HG02840 (cell line): ENCODE results near the gene TSGA10IP.
A peak's percentile ranks its signal among the peaks of the same experiment; 100 is the strongest.

Experiments
- ATAC-seq: cut with Tn5 transposase; IDR thresholded peaks from one replicate; pipeline ENCODE4 v1.9.1; 2021; ENCODE audit warnings: mild to moderate bottlenecking, moderate library complexity, moderate number of reproducible peaks; ENCODE audit not compliant: unreplicated experiment, low FRiP score

The TSGA10IP gene

DNA sequence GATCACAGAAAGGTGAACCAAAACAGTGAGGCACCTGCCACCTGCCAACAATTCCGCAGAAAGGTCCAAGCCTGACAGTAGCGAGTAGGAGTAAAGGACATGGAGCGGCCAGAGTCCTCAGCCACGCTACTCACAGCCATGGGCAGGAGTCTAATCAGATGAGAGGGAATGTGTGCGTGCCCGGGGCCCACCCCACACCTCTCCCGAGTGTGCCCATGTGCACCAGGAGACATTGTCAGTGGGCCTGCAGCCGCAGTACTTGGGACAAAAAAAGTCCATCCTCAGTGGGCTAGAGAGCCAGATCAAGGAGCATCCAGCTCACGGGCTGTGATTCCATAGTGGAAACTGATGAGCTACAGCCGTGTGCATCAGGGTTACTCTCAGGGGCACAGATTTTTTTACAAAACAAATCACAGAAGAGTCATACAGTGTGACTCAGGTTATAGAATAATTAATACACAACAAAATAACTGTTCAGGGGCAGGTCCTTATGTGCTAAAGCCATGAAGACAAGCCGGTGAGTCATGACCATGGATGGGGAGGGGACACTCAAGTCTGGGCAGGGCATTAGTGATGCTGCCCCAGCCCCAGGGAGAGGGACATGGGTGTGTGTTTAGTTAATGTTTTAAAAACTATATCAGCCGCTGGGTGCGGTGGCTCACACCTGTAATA lies 28.3 kb downstream of the TSGA10IP start:
- ATAC-seq: no peak

- ATAC-seq: no peak
Measured at GRCh38 chr11:65975771-65976170, 30.5 kb downstream of the TSGA10IP start.

- ATAC-seq: no peak
Measured at GRCh38 chr11:65976216-65977176, 31.2 kb downstream of the TSGA10IP start.

- ATAC-seq: no peak
Measured at GRCh38 chr11:65977621-65978390, 32.5 kb downstream of the TSGA10IP start.

DNA sequence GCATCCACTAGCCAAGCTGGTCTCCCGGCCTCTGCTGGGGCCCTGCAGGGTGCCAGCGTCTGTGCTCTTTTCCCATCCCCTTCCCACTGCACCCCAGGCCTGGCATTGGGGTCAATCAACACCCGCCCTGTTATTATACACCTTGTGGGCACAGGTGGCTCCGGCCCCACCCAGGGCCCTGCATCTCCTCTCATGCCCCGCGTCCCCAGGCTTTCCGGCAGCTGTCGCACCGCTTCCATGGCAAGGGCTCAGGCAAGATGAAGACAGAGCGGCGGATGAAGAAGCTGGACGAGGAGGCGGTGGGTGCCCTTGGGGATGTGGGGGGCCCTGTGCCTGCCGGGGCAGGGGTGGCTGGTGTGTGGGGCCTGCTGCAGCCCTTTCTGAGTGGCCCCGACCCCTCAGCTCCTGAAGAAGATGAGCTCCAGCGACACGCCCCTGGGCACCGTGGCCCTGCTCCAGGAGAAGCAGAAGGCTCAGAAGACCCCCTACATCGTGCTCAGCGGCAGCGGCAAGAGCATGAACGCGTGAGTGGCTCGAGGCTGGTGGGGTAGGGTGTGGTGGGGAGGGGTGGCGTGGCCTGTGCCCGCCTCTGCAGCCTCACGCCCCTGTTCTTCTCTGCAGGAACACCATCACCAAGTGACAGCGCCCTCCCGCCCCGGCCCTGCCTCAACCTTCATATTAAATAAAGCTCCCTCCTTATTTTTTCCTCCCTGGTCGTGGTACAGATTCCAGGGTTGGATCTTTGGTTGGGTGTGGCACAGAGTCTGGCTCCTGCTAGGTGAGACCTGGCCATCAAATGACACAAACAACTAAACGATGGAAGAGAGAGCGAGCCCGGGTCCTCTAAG lies 33.3 kb downstream of the TSGA10IP start:
- no peak for ATAC-seq

- ATAC-seq: no peak
Measured at GRCh38 chr11:65979261-65979759, 34.0 kb downstream of the TSGA10IP start.

DNA sequence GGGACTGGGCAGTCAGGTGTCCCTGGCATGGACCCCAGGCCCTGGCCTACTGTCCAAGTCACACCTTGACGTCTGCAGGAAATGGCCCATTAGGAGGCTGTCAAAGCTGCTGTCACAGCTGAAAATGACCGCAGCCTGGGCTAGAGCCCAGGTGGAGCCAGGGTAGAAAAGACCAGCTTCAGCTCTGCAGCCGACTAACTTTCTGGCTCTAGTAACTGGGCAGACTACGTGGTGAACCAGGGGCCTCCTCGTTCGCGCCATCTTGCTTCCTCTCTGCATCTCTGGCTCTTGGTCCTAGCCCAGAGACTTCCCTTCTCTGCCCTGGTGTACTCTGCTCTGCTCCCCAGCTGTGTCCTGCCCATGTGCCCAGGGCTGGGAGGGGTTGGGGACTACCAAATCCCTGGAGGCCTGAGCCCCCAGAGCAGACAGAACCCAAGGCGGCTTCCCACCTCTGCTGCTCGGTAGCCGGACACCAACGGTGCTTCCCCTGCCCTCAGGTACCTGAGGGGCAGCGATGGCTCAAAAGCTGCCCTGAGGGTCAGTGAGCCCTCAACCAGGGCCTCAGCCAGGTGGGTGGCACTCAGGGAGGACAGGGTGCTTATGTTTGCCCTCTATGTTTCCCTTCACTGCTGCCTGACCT lies 35.9 kb downstream of the TSGA10IP start:
- no peak for ATAC-seq

- ATAC-seq: no peak
Measured at GRCh38 chr11:65981972-65982823, 36.9 kb downstream of the TSGA10IP start.

DNA sequence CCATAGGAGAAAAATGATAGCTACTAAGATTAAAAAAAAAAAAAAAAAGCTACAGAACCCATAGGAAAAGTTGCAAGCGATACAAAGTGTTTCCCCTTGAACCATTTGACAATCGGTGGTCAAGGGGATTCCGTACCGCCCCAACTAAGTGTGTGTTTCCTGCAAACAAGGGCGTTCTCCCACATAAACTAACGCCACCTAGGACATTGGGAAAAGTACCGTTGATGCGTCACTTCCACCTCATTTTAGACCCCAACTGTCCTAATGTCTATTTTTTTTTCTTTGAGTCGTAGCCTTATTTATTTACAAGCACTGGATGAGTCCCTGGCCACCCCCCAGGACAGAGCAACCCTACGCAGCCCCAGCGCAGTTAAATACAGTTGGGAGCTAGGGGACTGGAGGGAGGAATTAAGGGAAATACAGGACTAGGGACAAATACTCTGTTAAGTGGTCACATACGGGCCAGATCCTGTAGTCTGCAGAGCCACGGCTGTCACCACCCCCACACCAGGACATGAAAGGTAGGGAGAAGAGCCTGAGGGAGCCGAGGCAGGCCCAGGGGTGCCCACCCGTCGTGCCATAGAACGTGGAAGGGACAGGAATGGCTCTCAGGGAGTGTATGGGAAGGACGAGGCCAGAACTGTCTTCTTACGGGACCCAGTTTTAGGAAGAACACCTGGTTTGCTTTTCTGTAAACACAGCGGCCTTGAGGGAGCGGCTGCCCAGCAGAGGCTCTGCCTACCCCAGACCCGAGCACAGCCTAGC lies 37.7 kb downstream of the TSGA10IP start:
- ATAC-seq: no peak

DNA sequence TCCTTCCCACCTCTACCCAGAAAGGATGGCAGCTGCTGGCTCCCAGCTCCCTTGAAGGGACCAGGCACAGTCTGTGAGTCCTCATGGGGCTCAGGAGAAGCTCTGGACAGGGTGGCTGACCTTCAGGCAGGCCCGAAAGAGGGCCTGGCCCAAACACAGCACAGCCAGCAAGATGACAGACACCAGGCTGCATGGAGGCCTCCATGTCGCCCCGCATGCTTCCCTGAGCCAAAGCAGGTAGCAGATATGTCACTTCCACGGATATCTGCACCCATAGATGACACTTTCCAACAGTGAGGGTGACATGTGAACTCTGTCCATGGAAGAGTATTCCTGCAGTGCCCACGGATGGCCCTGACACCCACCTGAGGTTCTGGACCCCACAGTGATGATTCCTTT lies 38.3 kb downstream of the TSGA10IP start:
- no peak for ATAC-seq

- ATAC-seq: no peak
Measured at GRCh38 chr11:65987336-65987735, 42.1 kb downstream of the TSGA10IP start.

DNA sequence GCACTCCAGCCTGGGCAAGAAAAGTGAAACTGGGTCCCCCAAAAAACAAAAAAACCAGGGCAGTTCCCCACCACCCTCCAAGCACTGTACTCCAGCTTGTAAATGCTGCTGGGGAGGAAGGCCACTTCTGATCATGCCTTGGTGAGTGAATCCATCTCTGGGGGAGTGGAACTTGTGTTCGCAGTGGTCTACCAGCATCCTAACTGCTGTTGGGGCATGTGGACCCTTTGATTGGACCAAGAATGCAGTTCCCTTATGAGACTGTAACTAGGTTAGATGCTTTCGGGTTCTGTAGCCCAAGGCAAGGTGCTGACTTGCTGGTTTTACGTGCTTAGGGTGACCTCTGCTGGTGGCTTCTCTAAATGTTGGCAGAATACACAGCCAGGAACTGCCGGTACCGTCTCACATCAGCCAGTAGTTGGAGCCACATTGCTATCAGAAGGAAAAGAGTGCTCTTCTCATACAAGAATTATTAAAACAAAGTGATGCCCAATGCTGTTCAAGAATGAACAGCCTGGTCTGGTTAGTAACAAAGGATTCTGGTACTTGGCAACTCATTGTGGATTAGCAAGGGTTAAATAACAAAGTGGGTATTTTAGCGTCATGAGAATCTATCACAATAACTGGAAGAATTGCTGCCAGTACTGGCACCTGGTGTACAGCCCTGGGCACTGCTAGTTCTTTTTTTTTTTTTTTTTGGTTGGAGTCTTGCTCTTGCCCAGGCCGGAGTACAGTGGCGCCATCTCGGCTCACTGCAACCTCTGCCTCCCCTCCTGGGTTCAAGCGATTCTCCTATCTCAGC lies 43.7 kb downstream of the TSGA10IP start:
- ATAC-seq: peak; percentile 88

- no peak for ATAC-seq
Measured at GRCh38 chr11:65992056-65992455, 46.8 kb downstream of the TSGA10IP start.

GRCh38 chr11:65997286-65997685 lies 52.0 kb downstream of the TSGA10IP start:
- no peak for ATAC-seq

GRCh38 chr11:66001942-66002647 lies 56.8 kb downstream of the TSGA10IP start, which contains the start of the genes BANF1 and EIF1AD:
TSS of gene BANF1 (plus strand) at chr11:66002503. CDS start at chr11:66003251, 748 bp downstream.
TSS of gene EIF1AD (minus strand) at chr11:66002157. CDS start at chr11:66000389, 1,768 bp downstream.
- peak; percentile 90 for ATAC-seq

- peak; percentile 36 for ATAC-seq
Measured at GRCh38 chr11:66002648-66003225, 57.5 kb downstream of the TSGA10IP start.
